ENCODE results near the gene BANF2.

DNA sequence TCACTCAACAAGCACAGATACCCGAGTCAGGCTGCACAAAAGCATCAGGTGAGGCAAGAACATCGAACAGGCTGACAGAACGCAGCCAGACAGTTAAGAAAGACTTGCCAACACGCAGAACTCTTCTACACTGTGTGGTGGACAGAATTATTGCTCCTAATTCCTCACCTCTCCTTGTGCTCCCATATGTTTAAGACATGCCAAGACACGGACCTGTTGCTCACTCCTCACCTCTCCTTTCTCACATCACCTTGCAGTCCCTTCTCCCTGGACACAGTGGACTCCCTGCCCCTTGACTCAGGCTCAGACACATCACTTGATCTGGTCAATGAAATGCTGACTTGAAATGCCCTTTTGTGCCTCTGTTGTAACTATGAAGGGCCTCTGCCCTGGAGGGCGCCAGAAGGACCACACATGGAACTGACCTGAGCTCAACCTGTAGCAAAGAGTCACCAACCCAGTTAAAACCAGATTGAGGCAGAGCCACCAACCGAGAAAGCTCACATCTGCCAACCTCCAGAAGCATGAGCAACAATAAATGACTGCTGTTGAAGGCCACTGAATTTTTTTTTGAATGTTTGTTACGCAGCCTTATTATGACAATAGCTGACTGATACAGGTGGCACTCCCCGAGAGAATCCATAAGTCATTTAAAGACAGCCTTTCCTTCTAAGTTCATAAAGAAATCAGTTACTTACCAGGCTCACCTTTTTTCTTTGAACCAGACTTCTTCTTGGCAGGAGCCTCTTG is 41.7 kb upstream of the BANF2 start:
- TF ChIP-seq POLR2AphosphoS5 (IDR thresholded peaks at IDR 0.05; ENCODE audit: borderline replicate concordance, low read depth, low read length): no peak
- TF ChIP-seq EZH2 (IDR thresholded peaks at IDR 0.05): no peak
- TF ChIP-seq FOXP2 (optimal IDR thresholded peaks at IDR 0.05; ENCODE audit: control extremely low read depth, extremely low read length, insufficient read depth): no peak
